Prostate gland (tissue), 2 donors: ENCODE results near the gene SLC17A2. TPM values are rescaled to one million over a fixed set of nuclear protein-coding genes. Genes with fewer than 3 reads are reported as not detected.

Experiments used
- DNase-seq: peaks from one replicate; pipeline ENCODE4 v3.0.0-alpha.2; 2019; ENCODE audit warnings: low spot score
- H3K27ac ChIP-seq, 2 donors: fragments of 200-600 bp; sonication (generic); 2 replicates each; pipeline ENCODE4 v1.5.1; 2017 to 2019
- H3K27me3 ChIP-seq: fragments of 200-600 bp; sonication (generic); replicated peaks from 2 replicates; pipeline ENCODE4 v1.5.1; 2019; ENCODE audit not compliant: insufficient read depth
- H3K36me3 ChIP-seq, 2 donors: fragments of 200-600 bp; sonication (generic); 1 replicate in 1 of 2; 2 replicates in 1 of 2; pipeline versions ENCODE4 v1.5.1 to v1.8.1; 2017 to 2019
- H3K4me1 ChIP-seq: fragments of 200-600 bp; sonication (generic); replicated peaks from 2 replicates; pipeline ENCODE4 v1.5.1; 2019
- H3K4me3 ChIP-seq, 2 donors: fragments of 200-600 bp; sonication (generic); 2 replicates each; pipeline ENCODE4 v1.5.1; 2017 to 2019
- H3K9me3 ChIP-seq: fragments of 200-600 bp; sonication (generic); 2 replicates; pipeline ENCODE4 v1.5.1; 2017
- POLR2A ChIP-seq: fragments of 450-650 bp; IDR thresholded peaks from one replicate; pipeline ENCODE4 v1.6.1; 2016; ENCODE audit warnings: antibody characterized with exemption, mild to moderate bottlenecking
- POLR2AphosphoS5 ChIP-seq: sonication (generic); formaldehyde crosslinking; IDR thresholded peaks from one replicate; pipeline ENCODE4 v1.6.1; 2017; ENCODE audit warnings: antibody characterized with exemption
- WGBS: methylation state at CpG from one replicate; pipeline ENCODE4 v1.1.5; 2018; 5-methylcytosine and 5-hydroxymethylcytosine counted together
- intact Hi-C: fragments of 100-400 bp; cut with DNase I; formaldehyde crosslinking; loops from one replicate; pipeline ENCODE4 v1.14.2; 2022
- total RNA-seq, 2 donors: library from RNA; depleted of rRNA; stranded (reverse); fragments of >200 nt; gene quantifications; one replicate each; pipeline ENCODE4 v1.1.0, GENCODE V29; 2016
- TF ChIP-seq, protein P1 (sequence below), 4 experiments: fragments of 200-600 bp in 2 of 4; fragments of 450-650 bp in 2 of 4; sonication (generic) in 2 of 4; IDR thresholded peaks; 1 replicate in 3 of 4; 2 replicates in 1 of 4; pipeline ENCODE4 v1.5.1; 2016 to 2019; ENCODE audit warnings: antibody characterized with exemption in 4 of 4, mild to moderate bottlenecking in 2 of 4, moderate library complexity in 2 of 4

The SLC17A2 gene
- total RNA-seq, 2 donors from 2014 or later, result not detected

DNA sequence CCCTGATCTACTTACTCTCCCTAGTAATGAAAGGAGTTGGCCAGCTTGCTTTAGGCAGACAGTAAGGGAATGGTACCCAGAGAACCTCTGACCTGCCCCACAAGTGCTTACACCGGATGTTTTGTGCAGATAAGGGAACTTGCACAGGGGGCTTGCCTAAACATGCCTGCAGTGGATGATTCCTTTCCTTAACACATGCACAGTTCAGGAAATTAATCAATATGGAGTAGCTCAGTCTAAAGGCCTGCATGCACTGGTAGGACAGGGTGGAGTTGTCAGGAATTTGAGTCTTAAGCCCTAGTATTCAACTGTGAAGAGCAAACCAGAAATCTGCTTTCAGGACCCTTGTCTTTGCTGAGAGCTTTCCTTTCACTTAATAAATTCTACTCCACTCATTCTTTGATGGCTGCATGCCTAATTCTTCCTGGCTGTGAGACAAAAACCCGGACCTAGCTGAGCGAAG lies 28.2 kb upstream of the SLC17A2 start:
- H3K36me3 ChIP-seq, result no peaks in the 10 kb centered on the region
- 62% methylated on average over 3 of the region's 3 CpGs for WGBS
- no peaks in the 10 kb centered on the region for H3K4me1 ChIP-seq
- intact Hi-C loops, result no loop called here
- H3K9me3 ChIP-seq, result no peaks in the 10 kb centered on the region
- no peak overlapping the region for H3K4me3 ChIP-seq
- H3K27me3 ChIP-seq, result no peaks in the 10 kb centered on the region
- no peak for DNase-seq
- no peak overlapping the region for H3K27ac ChIP-seq
- TF ChIP-seq, protein P1, sequence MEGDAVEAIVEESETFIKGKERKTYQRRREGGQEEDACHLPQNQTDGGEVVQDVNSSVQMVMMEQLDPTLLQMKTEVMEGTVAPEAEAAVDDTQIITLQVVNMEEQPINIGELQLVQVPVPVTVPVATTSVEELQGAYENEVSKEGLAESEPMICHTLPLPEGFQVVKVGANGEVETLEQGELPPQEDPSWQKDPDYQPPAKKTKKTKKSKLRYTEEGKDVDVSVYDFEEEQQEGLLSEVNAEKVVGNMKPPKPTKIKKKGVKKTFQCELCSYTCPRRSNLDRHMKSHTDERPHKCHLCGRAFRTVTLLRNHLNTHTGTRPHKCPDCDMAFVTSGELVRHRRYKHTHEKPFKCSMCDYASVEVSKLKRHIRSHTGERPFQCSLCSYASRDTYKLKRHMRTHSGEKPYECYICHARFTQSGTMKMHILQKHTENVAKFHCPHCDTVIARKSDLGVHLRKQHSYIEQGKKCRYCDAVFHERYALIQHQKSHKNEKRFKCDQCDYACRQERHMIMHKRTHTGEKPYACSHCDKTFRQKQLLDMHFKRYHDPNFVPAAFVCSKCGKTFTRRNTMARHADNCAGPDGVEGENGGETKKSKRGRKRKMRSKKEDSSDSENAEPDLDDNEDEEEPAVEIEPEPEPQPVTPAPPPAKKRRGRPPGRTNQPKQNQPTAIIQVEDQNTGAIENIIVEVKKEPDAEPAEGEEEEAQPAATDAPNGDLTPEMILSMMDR (IDR thresholded peaks at IDR 0.05), result no peak
- TF ChIP-seq POLR2A, result no peak
- TF ChIP-seq POLR2AphosphoS5, result no peak

DNA sequence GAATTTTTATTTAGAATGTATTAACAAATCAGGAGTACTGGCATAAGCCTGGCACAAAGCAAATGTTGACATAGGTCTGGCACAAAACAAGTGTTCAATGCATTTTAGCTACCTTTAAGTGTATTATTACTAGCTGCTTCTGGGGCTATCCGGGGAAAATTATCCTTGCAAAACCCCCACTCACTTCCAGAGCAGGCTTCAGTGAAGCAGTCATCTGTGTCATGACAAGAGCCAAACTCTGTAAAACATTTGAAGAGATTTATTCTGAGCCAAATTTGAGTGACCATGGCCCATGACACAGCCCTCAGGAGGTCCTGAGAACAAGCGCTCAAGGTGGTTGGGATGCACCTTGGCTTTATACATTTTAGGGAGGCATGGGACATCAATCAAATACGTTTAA lies 25.7 kb upstream of the SLC17A2 start:
- TF ChIP-seq POLR2A (no peak), POLR2AphosphoS5 (no peak)
- TF ChIP-seq, protein P1 (IDR thresholded peaks at IDR 0.05), result no peak
- Histone ChIP-seq H3K36me3 (no peaks in the 10 kb centered on the region), H3K4me3 (no peak overlapping the region), H3K9me3 (no peaks in the 10 kb centered on the region), H3K27me3 (no peaks in the 10 kb centered on the region), H3K4me1 (no peaks in the 10 kb centered on the region), H3K27ac (no peak overlapping the region)
- no peak for DNase-seq
- WGBS, result 71% methylated on average over 3 of the region's 3 CpGs
- intact Hi-C loops, result no loop called here

DNA sequence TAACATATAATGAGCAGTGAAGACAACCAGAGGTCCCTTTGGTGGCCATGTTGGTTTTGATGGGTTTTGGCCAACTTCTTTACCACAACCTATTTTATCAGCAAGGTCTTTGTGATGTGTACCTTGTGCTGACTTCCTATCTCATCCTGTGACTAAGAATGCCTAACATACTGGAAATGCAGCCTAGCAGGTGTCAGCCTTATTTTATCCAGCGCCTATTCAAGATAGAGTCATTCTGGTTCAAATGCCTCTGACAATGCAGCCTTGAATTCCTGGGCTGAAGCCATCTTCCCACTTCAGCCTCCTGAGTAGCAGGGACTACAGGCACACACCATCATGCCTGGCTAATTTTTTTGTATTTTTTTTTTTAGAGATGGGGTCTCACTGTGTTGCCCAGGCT lies 24.3 kb upstream of the SLC17A2 start:
- H3K4me1 ChIP-seq, result no peaks in the 10 kb centered on the region
- no peaks in the 10 kb centered on the region for H3K27me3 ChIP-seq
- no peak overlapping the region for H3K4me3 ChIP-seq
- no peak for DNase-seq
- 0% methylated on average over 1 of the region's 1 CpG for whole genome bisulfite sequencing
- no peak for TF ChIP-seq POLR2A
- no peak for TF ChIP-seq POLR2AphosphoS5
- TF ChIP-seq, protein P1 (IDR thresholded peaks at IDR 0.05), result no peak
- H3K9me3 ChIP-seq, result no peaks in the 10 kb centered on the region
- no peaks in the 10 kb centered on the region for H3K36me3 ChIP-seq
- H3K27ac ChIP-seq, result no peak overlapping the region
- intact Hi-C loops, result no loop called here

DNA sequence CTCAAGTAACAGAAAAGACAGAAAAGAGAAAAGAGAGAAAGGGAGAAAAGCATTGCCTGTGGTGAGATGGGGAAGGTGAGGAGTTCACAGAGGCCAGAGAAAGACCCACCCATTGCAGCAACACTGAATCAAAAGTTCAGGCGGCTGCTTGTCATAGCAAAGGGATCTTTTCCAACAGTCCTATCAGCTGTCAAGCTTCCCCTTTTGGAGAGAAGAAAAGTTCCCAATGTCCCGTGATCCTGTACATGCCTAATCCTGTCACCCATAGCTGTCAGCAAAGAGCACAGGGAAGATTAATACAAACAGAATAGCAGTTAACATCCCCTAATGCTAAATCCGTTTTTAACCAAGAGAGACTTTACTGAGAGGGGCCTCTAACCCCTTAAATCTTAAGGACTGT lies 23.2 kb upstream of the SLC17A2 start:
- no peaks in the 10 kb centered on the region for H3K36me3 ChIP-seq
- WGBS, result 69% methylated on average over 3 of the region's 3 CpGs
- H3K27me3 ChIP-seq, result no peaks in the 10 kb centered on the region
- H3K27ac ChIP-seq, result no peak overlapping the region
- no peak for DNase-seq
- no peaks in the 10 kb centered on the region for H3K4me1 ChIP-seq
- H3K9me3 ChIP-seq, result no peaks in the 10 kb centered on the region
- TF ChIP-seq POLR2AphosphoS5 (no peak), POLR2A (no peak)
- TF ChIP-seq, protein P1 (IDR thresholded peaks at IDR 0.05), result no peak
- no peak overlapping the region for H3K4me3 ChIP-seq
- intact Hi-C loops, result no loop called here

DNA sequence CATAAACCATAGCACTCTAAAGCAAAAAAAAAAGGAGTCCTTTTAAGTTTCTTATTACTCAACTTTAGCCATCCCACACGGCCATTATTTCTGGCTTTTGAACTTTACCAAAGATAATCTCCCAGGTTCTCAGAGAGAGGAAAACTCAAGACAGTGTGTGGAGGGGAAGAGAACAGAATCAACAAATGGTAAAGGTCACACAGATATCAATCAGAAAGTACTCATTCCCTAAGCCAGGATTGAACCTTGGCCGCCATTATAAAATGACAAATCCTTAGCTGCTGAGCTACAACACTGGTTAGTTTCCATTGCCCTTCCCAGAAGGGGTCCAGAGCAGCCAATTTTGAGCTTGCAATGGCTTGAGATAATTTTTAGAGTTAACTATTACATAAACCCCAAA lies 22.0 kb upstream of the SLC17A2 start:
- WGBS, result 94% methylated on average over 2 of the region's 2 CpGs
- intact Hi-C loops, result no loop called here
- H3K27ac ChIP-seq, result no peak overlapping the region
- H3K4me3 ChIP-seq, result no peak overlapping the region
- no peak for DNase-seq
- H3K36me3 ChIP-seq, result no peaks in the 10 kb centered on the region
- no peaks in the 10 kb centered on the region for H3K9me3 ChIP-seq
- no peaks in the 10 kb centered on the region for H3K27me3 ChIP-seq
- no peaks in the 10 kb centered on the region for H3K4me1 ChIP-seq
- TF ChIP-seq POLR2AphosphoS5 (no peak), POLR2A (no peak)
- TF ChIP-seq, protein P1 (IDR thresholded peaks at IDR 0.05), result no peak
